SK-N-SH treated with all-trans-retinoic acid at 6 μM for 48 hours (cell line): ENCODE results near the gene NAE1.

Experiments used
- ATAC-seq: fragments of 200-7000 bp; cut with Tn5 transposase; 3 replicates; pipeline ENCODE4 v1.9.1; 2020; ENCODE audit warnings: mild to moderate bottlenecking, moderate library complexity
- ARNTL ChIP-seq: fragments of 450-650 bp; formaldehyde crosslinking; IDR thresholded peaks from 2 replicates; pipeline ENCODE4 v1.5.0; 2020; ENCODE audit warnings: low read depth, mild to moderate bottlenecking, moderate library complexity, borderline replicate concordance
- CSDC2 ChIP-seq: fragments of 250-450 bp; sonication (Bioruptor Pico); IDR thresholded peaks from 2 replicates; pipeline ENCODE4 v1.5.0; 2020; ENCODE audit warnings: mild to moderate bottlenecking, moderate library complexity
- ESRRG ChIP-seq: fragments of 250-450 bp; sonication (Bioruptor Pico); IDR thresholded peaks from 2 replicates; pipeline ENCODE4 v1.6.1; 2021; ENCODE audit warnings: mild to moderate bottlenecking
- GLIS3 ChIP-seq: fragments of 250-450 bp; sonication (Bioruptor Pico); IDR thresholded peaks from 2 replicates; pipeline ENCODE4 v1.5.0; 2020; ENCODE audit warnings: mild to moderate bottlenecking, moderate library complexity
- ISL1 ChIP-seq: fragments of 250-450 bp; sonication (Bioruptor Pico); IDR thresholded peaks from 2 replicates; pipeline ENCODE4 v2.1.2; 2022; ENCODE audit warnings: mild to moderate bottlenecking, moderate library complexity
- OSR1 ChIP-seq: fragments of 250-450 bp; sonication (Bioruptor Pico); IDR thresholded peaks from 2 replicates; pipeline ENCODE4 v1.8.0; 2022; ENCODE audit warnings: moderate library complexity, mild to moderate bottlenecking, inconsistent platforms
- PATZ1 ChIP-seq: fragments of 250-450 bp; sonication (Bioruptor Pico); IDR thresholded peaks from 2 replicates; pipeline ENCODE4 v1.8.0; 2020; ENCODE audit warnings: mild to moderate bottlenecking, moderate library complexity, borderline replicate concordance
- PPARA ChIP-seq: fragments of 250-450 bp; sonication (Bioruptor Pico); IDR thresholded peaks from 2 replicates; pipeline ENCODE4 v1.5.0; 2020; ENCODE audit warnings: mild to moderate bottlenecking, borderline replicate concordance
- RARB ChIP-seq: fragments of 250-450 bp; sonication (Bioruptor Pico); IDR thresholded peaks from 2 replicates; pipeline ENCODE4 v1.8.0; 2021; ENCODE audit warnings: mild to moderate bottlenecking, moderate library complexity
- SNAI2 ChIP-seq: fragments of 250-450 bp; sonication (Bioruptor Pico); IDR thresholded peaks from 2 replicates; pipeline ENCODE4 v1.5.0; 2020; ENCODE audit warnings: mild to moderate bottlenecking, moderate library complexity
- TCF4 ChIP-seq: fragments of 250-450 bp; sonication (Bioruptor Pico); IDR thresholded peaks from 2 replicates; pipeline ENCODE4 v1.8.0; 2021; ENCODE audit warnings: mild to moderate bottlenecking, moderate library complexity, borderline replicate concordance
- TOX ChIP-seq: fragments of 250-450 bp; sonication (Bioruptor Pico); IDR thresholded peaks from 2 replicates; pipeline ENCODE4 v1.8.0; 2021; ENCODE audit warnings: mild to moderate bottlenecking, moderate library complexity, borderline replicate concordance
- ZC3H10 ChIP-seq: fragments of 250-450 bp; sonication (Bioruptor Pico); IDR thresholded peaks from 2 replicates; pipeline ENCODE4 v1.5.1; 2021; ENCODE audit warnings: mild to moderate bottlenecking, moderate library complexity
- ZFP3 ChIP-seq: fragments of 250-450 bp; sonication (Bioruptor Pico); IDR thresholded peaks from 2 replicates; pipeline ENCODE4 v1.5.0; 2020; ENCODE audit warnings: mild to moderate bottlenecking, moderate library complexity
- ZNF565 ChIP-seq: fragments of 450-650 bp; formaldehyde crosslinking; conservative IDR thresholded peaks from 2 replicates; pipeline ENCODE4 v1.5.0; 2020; ENCODE audit warnings: low read depth, mild to moderate bottlenecking, moderate library complexity
- ZNF70 ChIP-seq: fragments of 450-650 bp; formaldehyde crosslinking; IDR thresholded peaks from 2 replicates; pipeline ENCODE4 v1.5.0; 2020; ENCODE audit warnings: mild to moderate bottlenecking, moderate library complexity
- ZNF8 ChIP-seq: fragments of 450-650 bp; formaldehyde crosslinking; IDR thresholded peaks from 2 replicates; pipeline ENCODE4 v1.5.0; 2020; ENCODE audit warnings: mild to moderate bottlenecking, moderate library complexity
- TF ChIP-seq, protein P1 (sequence below): fragments of 250-450 bp; sonication (Bioruptor Pico); IDR thresholded peaks from 2 replicates; pipeline ENCODE4 v1.8.0; 2021; ENCODE audit warnings: low read depth, mild to moderate bottlenecking, moderate library complexity, borderline replicate concordance
- TF ChIP-seq, protein P2 (sequence below): fragments of 250-450 bp; sonication (Bioruptor Pico); IDR thresholded peaks from 2 replicates; pipeline ENCODE4 v1.5.1; 2020; ENCODE audit warnings: low read depth, mild to moderate bottlenecking, moderate library complexity
- TF ChIP-seq, protein P3 (sequence below): fragments of 250-450 bp; sonication (Bioruptor Pico); IDR thresholded peaks from 2 replicates; pipeline ENCODE4 v1.5.1; 2021; ENCODE audit warnings: mild to moderate bottlenecking, moderate library complexity

Gene NAE1

GRCh38 chr16:66801320-66802105 is 29.3 kb downstream of the NAE1 start, which contains the start of gene TERB1 (continued):
- TF ChIP-seq, protein P1, sequence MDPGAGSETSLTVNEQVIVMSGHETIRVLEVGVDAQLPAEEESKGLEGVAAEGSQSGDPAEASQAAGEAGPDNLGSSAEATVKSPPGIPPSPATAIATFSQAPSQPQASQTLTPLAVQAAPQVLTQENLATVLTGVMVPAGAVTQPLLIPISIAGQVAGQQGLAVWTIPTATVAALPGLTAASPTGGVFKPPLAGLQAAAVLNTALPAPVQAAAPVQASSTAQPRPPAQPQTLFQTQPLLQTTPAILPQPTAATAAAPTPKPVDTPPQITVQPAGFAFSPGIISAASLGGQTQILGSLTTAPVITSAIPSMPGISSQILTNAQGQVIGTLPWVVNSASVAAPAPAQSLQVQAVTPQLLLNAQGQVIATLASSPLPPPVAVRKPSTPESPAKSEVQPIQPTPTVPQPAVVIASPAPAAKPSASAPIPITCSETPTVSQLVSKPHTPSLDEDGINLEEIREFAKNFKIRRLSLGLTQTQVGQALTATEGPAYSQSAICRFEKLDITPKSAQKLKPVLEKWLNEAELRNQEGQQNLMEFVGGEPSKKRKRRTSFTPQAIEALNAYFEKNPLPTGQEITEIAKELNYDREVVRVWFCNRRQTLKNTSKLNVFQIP (CRISPR knock-in tag), result no peak
- TF ChIP-seq GLIS3 (no peak), PATZ1 (CRISPR knock-in tag) (no peak), ISL1 (no peak), ZNF565 (CRISPR knock-in tag) (no peak), RARB (CRISPR knock-in tag) (no peak), TOX (CRISPR knock-in tag) (no peak), ZNF70 (CRISPR knock-in tag) (no peak), TCF4 (no peak), ESRRG (no peak)

DNA sequence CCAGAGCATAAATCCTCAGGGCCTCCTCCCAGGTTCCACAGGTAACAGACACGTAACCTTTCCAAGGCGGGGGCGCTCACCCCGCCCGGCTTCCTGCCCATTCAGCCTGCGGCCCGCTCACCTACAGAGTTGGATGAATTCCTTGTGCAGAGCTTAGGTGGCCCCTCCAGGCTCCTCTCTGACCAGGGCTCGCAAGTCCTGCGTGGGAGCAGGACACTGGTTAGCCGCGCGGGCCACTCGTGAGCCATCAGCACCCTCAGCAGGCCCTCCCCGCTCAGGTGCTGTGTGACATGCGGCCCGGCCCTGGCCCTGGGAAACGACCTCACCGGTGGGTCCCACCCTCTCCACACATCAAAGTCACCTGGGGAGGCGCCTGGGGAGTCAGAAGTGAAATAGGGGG is 29.9 kb downstream of the NAE1 start:
- TF ChIP-seq ZC3H10 (CRISPR knock-in tag), result no peak
- no peak for TF ChIP-seq ZNF8 (CRISPR knock-in tag)
- no peak for TF ChIP-seq GLIS3
- no peak for TF ChIP-seq PATZ1 (CRISPR knock-in tag)
- no peak for TF ChIP-seq ZNF565 (CRISPR knock-in tag)
- no peak for TF ChIP-seq CSDC2 (CRISPR knock-in tag)
- no peak for TF ChIP-seq SNAI2 (CRISPR knock-in tag)
- no peak for TF ChIP-seq ZFP3
- TF ChIP-seq, protein P2, sequence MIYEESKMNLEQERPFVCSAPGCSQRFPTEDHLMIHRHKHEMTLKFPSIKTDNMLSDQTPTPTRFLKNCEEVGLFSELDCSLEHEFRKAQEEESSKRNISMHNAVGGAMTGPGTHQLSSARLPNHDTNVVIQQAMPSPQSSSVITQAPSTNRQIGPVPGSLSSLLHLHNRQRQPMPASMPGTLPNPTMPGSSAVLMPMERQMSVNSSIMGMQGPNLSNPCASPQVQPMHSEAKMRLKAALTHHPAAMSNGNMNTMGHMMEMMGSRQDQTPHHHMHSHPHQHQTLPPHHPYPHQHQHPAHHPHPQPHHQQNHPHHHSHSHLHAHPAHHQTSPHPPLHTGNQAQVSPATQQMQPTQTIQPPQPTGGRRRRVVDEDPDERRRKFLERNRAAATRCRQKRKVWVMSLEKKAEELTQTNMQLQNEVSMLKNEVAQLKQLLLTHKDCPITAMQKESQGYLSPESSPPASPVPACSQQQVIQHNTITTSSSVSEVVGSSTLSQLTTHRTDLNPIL (CRISPR knock-in tag), result no peak
- no peak for TF ChIP-seq PPARA (CRISPR knock-in tag)
- TF ChIP-seq RARB (CRISPR knock-in tag), result no peak
- no peak for TF ChIP-seq ZNF70 (CRISPR knock-in tag)
- TF ChIP-seq, protein P3, sequence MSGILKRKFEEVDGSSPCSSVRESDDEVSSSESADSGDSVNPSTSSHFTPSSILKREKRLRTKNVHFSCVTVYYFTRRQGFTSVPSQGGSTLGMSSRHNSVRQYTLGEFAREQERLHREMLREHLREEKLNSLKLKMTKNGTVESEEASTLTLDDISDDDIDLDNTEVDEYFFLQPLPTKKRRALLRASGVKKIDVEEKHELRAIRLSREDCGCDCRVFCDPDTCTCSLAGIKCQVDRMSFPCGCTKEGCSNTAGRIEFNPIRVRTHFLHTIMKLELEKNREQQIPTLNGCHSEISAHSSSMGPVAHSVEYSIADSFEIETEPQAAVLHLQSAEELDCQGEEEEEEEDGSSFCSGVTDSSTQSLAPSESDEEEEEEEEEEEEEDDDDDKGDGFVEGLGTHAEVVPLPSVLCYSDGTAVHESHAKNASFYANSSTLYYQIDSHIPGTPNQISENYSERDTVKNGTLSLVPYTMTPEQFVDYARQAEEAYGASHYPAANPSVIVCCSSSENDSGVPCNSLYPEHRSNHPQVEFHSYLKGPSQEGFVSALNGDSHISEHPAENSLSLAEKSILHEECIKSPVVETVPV (CRISPR knock-in tag), result no peak
- no peak for TF ChIP-seq ISL1
- TF ChIP-seq, protein P1 (CRISPR knock-in tag), result no peak
- no peak; the same call in 2 of the 3 replicates for ATAC-seq

GRCh38 chr16:66798161-66798560 is 32.6 kb downstream of the NAE1 start:
- no peak; the same call in 2 of the 3 replicates for ATAC-seq
- no peak for TF ChIP-seq ZC3H10 (CRISPR knock-in tag)
- TF ChIP-seq, protein P3 (CRISPR knock-in tag), result no peak
- no peak for TF ChIP-seq ARNTL (CRISPR knock-in tag)
- no peak for TF ChIP-seq ESRRG
- TF ChIP-seq ZNF70 (CRISPR knock-in tag), result no peak
- TF ChIP-seq TOX (CRISPR knock-in tag), result no peak
- TF ChIP-seq OSR1, result no peak
- TF ChIP-seq, protein P1 (CRISPR knock-in tag), result no peak
- TF ChIP-seq ZNF565 (CRISPR knock-in tag), result no peak
- TF ChIP-seq, protein P2 (CRISPR knock-in tag), result no peak
- no peak for TF ChIP-seq CSDC2 (CRISPR knock-in tag)
- no peak for TF ChIP-seq SNAI2 (CRISPR knock-in tag)
- TF ChIP-seq ZFP3, result no peak
- no peak for TF ChIP-seq TCF4
